ENCODE results near the gene DNAH2. TPM values are rescaled to one million over a fixed set of nuclear protein-coding genes. Genes with fewer than 3 reads are reported as not detected.

DNAH2 gene
- total and polyA plus RNA-seq, 2 of the 8 experiments (the other 6 are each of a cell fraction or from before 2014, with no cell fraction given), result 0.13 to 0.18 TPM

GRCh38 chr17:7823581-7824001 is 106.0 kb downstream of the DNAH2 start:
- DNase-seq (ENCODE audit: low read depth in 1 of 2, low spot score in 2 of 2), result no peak
- no peak overlapping the region for H3K27ac ChIP-seq (ENCODE audit: low read depth, low read length)
- CTCF ChIA-PET (ENCODE audit: partially characterized antibody), result interaction anchor here (0.6 to 8.9 kb wide), 22 partner anchors 9 to 1866 kb away, joined by 3 to 71 read pairs (median 4); partner anchors contain the start of genes KDM6B and NAA38
- TF ChIP-seq EZH2 (IDR thresholded peaks at IDR 0.05; ENCODE audit: low read depth, low read length, severe bottlenecking) (no peak), POLR2A (IDR thresholded peaks at IDR 0.05; ENCODE audit: control extremely low read depth in 1 of 2, low read depth in 2 of 2, low read length in 2 of 2) (no peak), SUZ12 (IDR thresholded peaks at IDR 0.05; ENCODE audit: low read length) (no peak), E2F6 (IDR thresholded peaks at IDR 0.05) (peak; percentile 93), NANOG (IDR thresholded peaks at IDR 0.05; ENCODE audit: insufficient read depth, low read depth, low read length, poor library complexity, severe bottlenecking) (no peak), EP300 (IDR thresholded peaks at IDR 0.05; ENCODE audit: borderline replicate concordance in 1 of 2, low read depth in 2 of 2, low read length in 2 of 2) (no peak), TCF12 (IDR thresholded peaks at IDR 0.05; ENCODE audit: low read depth, low read length) (no peak), TEAD4 (IDR thresholded peaks at IDR 0.05; ENCODE audit: low read depth, low read length) (peak; percentile 59; the same call in 1 of the 2 replicates), KDM1A (IDR thresholded peaks at IDR 0.05; ENCODE audit: borderline replicate concordance, low read length) (no peak), KDM5A (IDR thresholded peaks at IDR 0.05; ENCODE audit: low read length) (no peak), RBBP5 (IDR thresholded peaks at IDR 0.05; ENCODE audit: borderline replicate concordance, low read depth, low read length) (no peak), MAX (IDR thresholded peaks at IDR 0.05) (peak; percentile 86)

More at GRCh38 chr17:7823581-7824001, 106.0 kb downstream of the DNAH2 start:
- Histone ChIP-seq H3K4me1 (replicated peaks in 1 of 4; ENCODE audit: control insufficient read depth in 3 of 4, insufficient read depth in 4 of 4, low read length in 3 of 4) (peaks cover 0 to 7% (median 5%) of the 10 kb centered on the region in 4 experiments; a peak in 5 of 7 replicates), H3K56ac (replicated peaks; ENCODE audit: insufficient read length, low read depth, low read length) (no peak overlapping the region), H3K23ac (ENCODE audit: insufficient read length) (no peak overlapping the region), H2BK15ac (ENCODE audit: low read length) (peak overlapping the region; percentile 72; the same call in 1 of the 2 replicates), H2AK5ac (ENCODE audit: low read depth, low read length) (no peak overlapping the region; the same call in 1 of the 2 replicates), H2BK12ac (ENCODE audit: low read depth, low read length) (peak overlapping the region; percentile 62; the same call in 1 of the 2 replicates), H2BK20ac (ENCODE audit: low read length) (peak overlapping the region; percentile 48; the same call in 1 of the 2 replicates), H4K5ac (ENCODE audit: insufficient read length, low read depth, low read length) (no peak overlapping the region), H3K4me3 (ENCODE audit: extremely low read depth in 1 of 4, insufficient read depth in 2 of 4, low read depth in 3 of 4, low read length in 4 of 4) (no peak overlapping the region), H3K36me3 (ENCODE audit: control insufficient read depth in 2 of 4, insufficient read depth in 4 of 4, low read length in 3 of 4) (no peaks in the 10 kb centered on the region), H3K23me2 (ENCODE audit: low read depth, low read length) (no peaks in the 10 kb centered on the region), H4K91ac (replicated peaks; ENCODE audit: insufficient read length, low read length) (no peak overlapping the region), H2BK5ac (ENCODE audit: low read depth, low read length) (0 out of 2 replicates have a peak overlapping the region, but pooled peaks have one; percentile 16), H3K79me2 (ENCODE audit: control insufficient read depth in 1 of 2, insufficient read depth in 2 of 2, low read length in 2 of 2) (no peaks in the 10 kb centered on the region), H3K18ac (ENCODE audit: extremely low read depth, low read length) (no peak overlapping the region; the same call in 1 of the 2 replicates), H2BK120ac (replicated peaks; ENCODE audit: low read depth, low read length) (no peak overlapping the region), H3K4me2 (ENCODE audit: insufficient read depth in 1 of 2, low read depth in 2 of 2, low read length in 2 of 2) (peak overlapping the region; percentile 11 to 19; a peak in 1 of 4 replicates), H3K9ac (replicated peaks in 1 of 4; ENCODE audit: extremely low read depth in 1 of 4, low read depth in 3 of 4, low read length in 3 of 4) (no peak overlapping the region), H4K20me1 (replicated peaks in 1 of 2; ENCODE audit: control insufficient read depth in 1 of 2, insufficient read depth in 2 of 2, low read length in 2 of 2) (no peaks in the 10 kb centered on the region), H3K79me1 (ENCODE audit: low read depth, low read length) (no peaks in the 10 kb centered on the region), H4K8ac (ENCODE audit: extremely low read depth, insufficient read depth, low read length) (no peak overlapping the region), H3K14ac (ENCODE audit: insufficient read length) (no peak overlapping the region), H3K27me3 (replicated peaks in 1 of 4; ENCODE audit: control insufficient read depth in 3 of 4, extremely low read depth in 1 of 4, insufficient read depth in 3 of 4, low read length in 3 of 4) (peaks cover 0 to 15% (median 10%) of the 10 kb centered on the region in 4 experiments; a peak in 6 of 7 replicates), H2AFZ (ENCODE audit: low read length) (peak overlapping the region; percentile 28; the same call in 1 of the 2 replicates), H3K4ac (replicated peaks; ENCODE audit: insufficient read length, low read depth, low read length) (no peak overlapping the region), H3K9me3 (ENCODE audit: insufficient read depth in 2 of 2, low read depth in 1 of 2, low read length in 1 of 2) (no peaks in the 10 kb centered on the region)
- FAIRE-seq, result no peak
- POLR2A ChIA-PET (ENCODE audit: partially characterized antibody), result interaction anchor here (0.6 to 1.0 kb wide), 2 partner anchors 9 to 13 kb away, joined by 3 to 5 read pairs; no protein-coding TSS in a partner anchor
- WGBS, 2 experiments (ENCODE audit: extremely low coverage in 1 of 2, insufficient coverage in 1 of 2, insufficient read length in 1 of 2, insufficient replicate concordance in 2 of 2, low coverage in 1 of 2, low lambda C conversion rate in 2 of 2, missing lambda C conversion rate in 1 of 2), result 62% methylated on average over 20 of the region's 20 CpGs; no CpG with 5 or more reads in 1 of the 2 experiments
